K562 (cell line): ENCODE data around the gene USP13.

Experiments used
- BMI1 ChIP-seq: fragments of 150-350 bp; IDR thresholded peaks from 2 replicates; pipeline ENCODE4 v1.6.1; 2014; ENCODE audit warnings: low read length
- ERF ChIP-seq: fragments of 450-650 bp; formaldehyde crosslinking; IDR thresholded peaks from 2 replicates; pipeline ENCODE4 v1.4.0; 2020; ENCODE audit warnings: mild to moderate bottlenecking, mixed read lengths
- FOXM1 ChIP-seq, 2 experiments: fragments of 450-650 bp in 1 of 2; sonication (generic) in 1 of 2; formaldehyde crosslinking in 1 of 2; IDR thresholded peaks; 2 replicates each; pipeline versions ENCODE4 v1.6.1 to v1.9.0; 2017 to 2022; ENCODE audit warnings: low read depth in 2 of 2, mild to moderate bottlenecking in 2 of 2, missing genetic modification reagents in 1 of 2, moderate library complexity in 1 of 2
- POLR2AphosphoS5 ChIP-seq: IDR thresholded peaks from 2 replicates; pipeline ENCODE4 v1.6.1; 2011; ENCODE audit warnings: mild to moderate bottlenecking, low read depth, low read length, moderate library complexity; ENCODE audit not compliant: control insufficient read depth, insufficient read depth
- POLR2G ChIP-seq: fragments of 200-400 bp; formaldehyde crosslinking; IDR thresholded peaks from 2 replicates; pipeline ENCODE4 v1.6.1; 2017; ENCODE audit warnings: low read depth, mild to moderate bottlenecking, antibody characterized with exemption, low read length, moderate library complexity
- TAF1 ChIP-seq: IDR thresholded peaks from 2 replicates; pipeline ENCODE4 v1.6.1; 2011; ENCODE audit warnings: mild to moderate bottlenecking, low read length, moderate library complexity; ENCODE audit not compliant: insufficient read depth, control insufficient read depth, severe bottlenecking; ENCODE audit errors: extremely low read depth
- TFAM ChIP-seq: fragments of 250-450 bp; sonication (Bioruptor Pico); conservative IDR thresholded peaks from 2 replicates; pipeline ENCODE4 v1.5.0; 2021; ENCODE audit warnings: mild to moderate bottlenecking, moderate library complexity
- ZNF354B ChIP-seq: fragments of 250-450 bp; sonication (Bioruptor Pico); IDR thresholded peaks from 2 replicates; pipeline ENCODE4 v1.4.0; 2020
- ZNF384 ChIP-seq: IDR thresholded peaks from 2 replicates; pipeline ENCODE4 v1.6.1; 2012; ENCODE audit warnings: low read depth, low read length, improper control_type of control experiment

- TF ChIP-seq FOXM1 (IDR thresholded peaks at IDR 0.05; ENCODE audit: low read depth) (no peak), FOXM1 (CRISPR knock-in tag; IDR thresholded peaks at IDR 0.05; ENCODE audit: low read depth) (no peak), BMI1 (no peak), POLR2G (no peak), ZNF354B (CRISPR knock-in tag) (no peak), POLR2AphosphoS5 (no peak), ZNF384 (no peak), ERF (no peak), TAF1 (no peak), TFAM (CRISPR knock-in tag) (no peak)
Measured at GRCh38 chr3:179766416-179767133, 113.7 kb downstream of the USP13 start.
